Amniotic stem cell (primary cell): ENCODE data around the gene LGALS1.
A peak's percentile ranks its signal among the peaks of the same experiment; 100 is the strongest.
"Not testable (repeated sequence)": the region's sequence is repeated elsewhere in the genome, so short reads cannot be mapped to it uniquely, and the experiment has no call there.

Experiments used
- DNase-seq: peaks from one replicate; lab custom pipeline; 2025; lab: John Stamatoyannopoulos, UW

Gene LGALS1

DNA sequence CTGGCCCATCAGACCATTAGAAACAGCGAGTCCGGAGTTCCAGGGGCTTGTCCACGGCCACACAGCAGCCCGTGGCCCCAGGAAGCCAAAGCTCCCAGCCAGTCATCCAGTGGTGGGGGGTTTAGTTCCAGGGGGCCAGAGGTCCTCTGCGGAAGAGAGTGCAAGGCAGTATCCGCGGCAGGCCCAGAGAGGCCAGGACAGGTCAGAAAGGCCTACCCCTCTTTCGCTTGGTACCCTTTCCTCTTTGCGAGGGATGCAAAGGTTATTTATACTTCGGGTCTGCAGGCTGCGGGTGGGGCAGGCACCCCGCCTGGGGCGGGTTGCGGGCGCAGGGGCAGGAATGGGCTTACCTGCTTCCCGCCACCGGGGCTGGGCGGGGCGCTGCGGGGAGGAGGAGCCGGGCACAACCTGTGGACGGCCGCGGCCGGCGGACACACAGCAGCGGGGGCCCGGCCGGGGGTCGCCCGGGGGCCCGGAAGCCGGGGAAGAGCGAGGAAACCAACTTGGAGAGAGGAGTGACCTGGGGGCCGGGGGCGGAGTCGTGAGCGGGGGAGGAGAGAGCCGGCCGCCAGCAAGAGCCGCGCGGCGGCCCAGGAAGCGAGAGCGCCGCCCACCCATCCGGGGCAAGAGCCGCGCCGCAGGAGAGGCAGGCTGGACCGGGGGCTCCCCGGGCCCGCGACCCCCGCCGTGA, 36.2 kb upstream of the LGALS1 start, which contains the start of gene SH3BP1:
TSS of gene SH3BP1 (plus strand) at position 600 of the 691 bp plus-strand sequence. CDS start 119 bp downstream, outside the sequence.
- DNase-seq: no peak

DNA sequence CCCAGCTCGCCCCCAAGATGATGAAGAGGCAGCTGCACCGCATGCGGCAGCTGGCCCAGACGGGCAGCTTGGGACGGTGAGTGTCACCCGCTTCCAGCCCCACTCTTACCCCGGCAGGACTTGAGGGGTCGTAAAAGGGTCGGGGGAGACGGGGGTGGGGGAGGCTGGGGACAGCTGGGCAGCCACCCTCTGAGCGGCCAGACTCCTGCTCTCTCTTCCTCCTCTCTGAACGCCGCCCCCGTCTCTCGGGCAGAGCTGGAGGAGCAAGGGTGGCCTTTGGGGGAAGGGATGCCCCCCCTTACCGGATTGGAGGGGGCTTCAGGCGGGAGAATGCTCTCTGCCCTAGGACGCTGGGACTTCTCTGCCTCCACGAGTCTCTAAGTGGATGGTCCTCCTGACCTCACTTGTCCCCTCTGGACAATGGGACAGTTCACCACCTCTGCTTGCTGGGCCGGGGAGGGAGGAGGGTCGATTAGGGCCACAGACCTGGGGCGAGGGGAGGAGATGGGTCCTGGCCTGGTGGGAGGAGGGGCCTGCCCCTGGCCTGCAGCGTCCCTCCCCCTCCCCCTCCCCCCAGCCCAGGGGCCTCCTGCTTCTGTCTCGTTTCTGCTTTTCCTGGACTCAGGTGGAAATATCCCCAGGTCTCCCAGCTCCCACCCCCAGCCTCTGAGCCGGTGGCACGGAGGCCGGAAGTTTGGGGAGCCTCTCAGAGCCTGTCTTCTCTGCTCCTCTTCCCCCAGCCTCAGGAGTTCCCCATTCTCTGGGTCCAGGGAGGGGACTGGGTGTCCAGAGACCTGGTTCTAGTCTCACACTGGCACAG, 35.5 kb upstream of the LGALS1 start:
- no peak for DNase-seq

DNA sequence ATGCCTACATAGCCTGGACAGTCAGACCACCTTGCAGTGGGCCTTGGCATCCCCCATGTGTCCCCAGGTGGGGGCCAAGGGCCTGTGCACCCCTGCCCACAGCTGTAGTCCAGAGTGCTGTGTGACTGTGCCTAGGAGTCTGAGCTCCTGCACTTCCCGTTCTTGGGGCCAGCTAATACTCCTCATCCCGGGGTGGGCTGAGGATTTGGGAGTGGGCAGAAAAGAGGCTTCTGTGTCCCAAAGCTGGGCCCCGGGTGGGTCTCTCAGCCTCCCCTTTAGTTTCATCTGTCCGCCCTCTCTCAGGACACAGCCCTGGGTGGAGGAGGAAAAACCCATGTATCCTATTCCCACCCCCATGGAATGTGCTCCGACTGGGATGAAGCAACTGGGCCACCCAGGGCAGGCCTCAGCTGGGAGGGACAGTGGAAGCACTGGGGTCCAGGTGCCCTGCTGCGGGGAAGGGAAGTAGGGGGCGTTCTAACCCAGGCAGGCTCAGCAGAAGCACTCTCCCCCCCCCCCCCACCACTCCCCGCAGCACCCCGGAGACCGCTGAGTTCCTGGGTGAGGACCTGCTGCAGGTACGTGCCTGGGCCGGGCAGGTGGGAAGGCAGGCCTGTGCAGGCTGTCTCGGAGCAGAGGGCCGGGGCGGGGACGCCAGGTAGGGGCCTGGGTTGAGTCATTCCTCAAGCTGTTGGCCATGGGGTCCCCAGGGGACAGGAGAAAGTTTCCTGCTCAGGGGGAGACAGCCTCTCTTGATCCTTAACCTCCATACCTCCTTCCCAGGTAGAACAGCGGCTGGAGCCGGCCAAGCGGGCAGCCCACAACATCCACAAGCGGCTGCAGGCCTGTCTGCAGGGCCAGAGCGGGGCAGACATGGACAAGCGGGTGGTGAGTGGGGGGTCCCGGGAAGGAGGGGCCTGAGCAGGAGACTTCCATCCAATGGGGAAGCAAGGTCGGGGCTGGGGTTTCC, 34.6 kb upstream of the LGALS1 start:
- no peak for DNase-seq

DNA sequence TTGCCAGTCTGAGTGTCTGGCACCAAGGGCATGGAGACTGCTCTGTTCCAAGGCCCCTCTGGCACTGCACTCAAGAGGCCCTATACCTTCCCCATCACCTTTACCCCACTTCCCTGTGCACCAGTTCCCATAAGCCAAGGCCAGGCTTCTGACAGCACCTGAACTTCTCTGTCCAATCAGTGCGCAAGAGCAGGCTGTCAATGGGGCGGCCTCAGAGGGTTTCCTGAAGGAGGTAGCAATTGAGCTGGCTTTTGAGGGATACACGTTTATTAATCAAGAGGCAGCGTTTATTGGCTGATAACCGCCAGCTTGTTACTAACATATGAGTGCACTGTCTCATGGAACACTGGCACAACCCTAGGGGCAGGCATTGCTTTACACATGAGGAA, 33.9 kb upstream of the LGALS1 start:
- DNase-seq: no peak

DNA sequence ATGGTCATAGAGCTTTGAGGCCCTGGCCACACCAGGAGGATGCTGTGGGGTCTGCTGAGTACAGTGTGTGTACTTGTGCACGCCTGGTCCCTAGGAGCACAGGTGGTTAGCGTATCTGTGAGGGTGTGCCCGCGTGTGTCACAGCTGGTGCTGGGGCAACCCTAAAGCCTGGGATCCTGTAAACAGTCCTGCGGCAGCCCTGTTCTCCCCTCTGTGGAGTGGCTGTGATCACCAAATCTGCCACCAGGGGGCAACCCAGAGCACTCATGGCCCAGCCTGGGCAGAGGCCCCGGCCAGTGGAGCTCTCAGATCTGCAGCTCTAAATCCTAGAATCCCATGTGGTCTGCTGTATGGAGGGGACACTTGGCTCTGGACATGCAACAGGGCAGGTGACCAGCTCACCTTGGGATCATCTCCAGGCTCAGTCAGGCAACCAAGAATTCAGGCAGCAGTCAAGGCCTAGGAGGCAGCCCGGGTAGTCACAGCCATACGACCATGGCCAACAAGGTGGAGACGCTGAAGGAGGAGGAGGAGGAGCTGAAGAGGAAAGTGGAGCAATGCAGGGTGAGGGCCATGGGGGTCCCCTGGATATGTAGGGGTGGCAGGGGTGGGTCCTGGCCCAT, 32.1 kb upstream of the LGALS1 start:
- DNase-seq: peak; percentile 15

DNA sequence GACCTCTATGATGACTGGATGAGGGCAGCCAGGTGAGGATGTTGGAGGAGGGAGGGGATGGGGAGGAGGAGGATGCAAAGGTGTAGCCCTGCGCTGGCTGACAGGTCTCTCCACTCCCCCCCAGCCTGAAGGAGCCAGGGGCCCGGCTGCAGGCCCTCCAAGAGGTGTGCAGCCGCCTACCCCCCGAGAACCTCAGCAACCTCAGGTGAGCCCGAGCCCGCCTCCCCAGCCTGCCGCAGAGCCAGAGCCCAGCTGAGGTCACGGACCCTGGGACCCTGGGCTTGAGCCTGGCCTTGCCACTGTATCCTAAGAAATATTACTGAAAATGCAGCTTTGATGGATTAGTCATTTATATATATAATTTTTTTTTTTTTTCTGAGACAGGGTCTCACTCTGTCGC, 28.1 kb upstream of the LGALS1 start:
- no peak for DNase-seq

DNA sequence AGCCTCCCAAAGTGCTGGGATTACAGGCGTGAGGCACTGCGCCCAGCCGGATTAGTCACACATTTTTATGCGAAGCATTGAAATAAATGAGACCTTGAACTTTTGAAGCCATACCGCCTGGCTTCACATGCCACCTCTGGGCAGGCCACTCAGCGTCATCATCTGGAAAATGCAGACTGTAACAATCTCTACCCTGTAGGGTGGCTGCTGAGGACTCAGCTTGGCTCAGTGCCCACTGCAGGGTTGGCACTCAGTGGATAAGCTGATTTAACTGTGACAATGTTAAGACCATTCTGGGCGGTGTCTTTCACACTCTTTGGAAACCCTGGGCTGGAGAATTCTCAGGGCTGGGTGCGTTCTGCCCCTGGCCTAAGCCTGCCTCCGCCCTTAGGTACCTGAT, 27.5 kb upstream of the LGALS1 start:
- no peak for DNase-seq

DNA sequence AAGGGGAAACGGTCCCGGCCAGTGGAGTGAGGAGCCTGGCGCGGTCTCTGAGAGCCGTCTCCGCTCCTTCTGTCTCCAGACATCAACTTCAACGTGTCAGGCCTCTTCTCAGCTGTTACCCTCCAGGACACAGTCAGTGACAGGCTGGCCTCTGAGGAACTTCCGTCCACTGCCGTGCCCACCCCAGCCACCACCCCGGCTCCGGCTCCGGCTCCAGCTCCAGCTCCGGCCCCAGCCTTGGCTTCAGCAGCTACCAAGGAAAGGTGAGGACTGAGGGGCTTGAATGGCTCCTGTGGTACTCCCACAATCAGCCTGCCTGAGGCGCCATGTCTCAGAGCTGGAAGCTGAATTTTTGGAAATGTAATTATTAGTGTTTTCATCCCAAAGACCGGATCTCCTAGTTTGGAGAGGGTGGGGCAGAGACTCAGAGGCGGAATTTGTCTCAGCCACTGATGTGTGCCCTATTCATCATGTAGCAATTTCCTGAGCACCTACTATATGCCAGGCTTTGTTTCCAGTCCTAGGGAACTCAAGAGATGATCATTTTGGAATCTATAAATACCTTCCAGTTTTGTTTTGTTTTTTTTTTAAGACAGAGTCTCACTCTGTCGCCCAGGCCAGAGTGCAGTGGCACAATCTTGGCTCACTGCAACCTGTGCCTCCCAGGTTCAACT, 24.8 kb upstream of the LGALS1 start:
- DNase-seq: no peak

DNA sequence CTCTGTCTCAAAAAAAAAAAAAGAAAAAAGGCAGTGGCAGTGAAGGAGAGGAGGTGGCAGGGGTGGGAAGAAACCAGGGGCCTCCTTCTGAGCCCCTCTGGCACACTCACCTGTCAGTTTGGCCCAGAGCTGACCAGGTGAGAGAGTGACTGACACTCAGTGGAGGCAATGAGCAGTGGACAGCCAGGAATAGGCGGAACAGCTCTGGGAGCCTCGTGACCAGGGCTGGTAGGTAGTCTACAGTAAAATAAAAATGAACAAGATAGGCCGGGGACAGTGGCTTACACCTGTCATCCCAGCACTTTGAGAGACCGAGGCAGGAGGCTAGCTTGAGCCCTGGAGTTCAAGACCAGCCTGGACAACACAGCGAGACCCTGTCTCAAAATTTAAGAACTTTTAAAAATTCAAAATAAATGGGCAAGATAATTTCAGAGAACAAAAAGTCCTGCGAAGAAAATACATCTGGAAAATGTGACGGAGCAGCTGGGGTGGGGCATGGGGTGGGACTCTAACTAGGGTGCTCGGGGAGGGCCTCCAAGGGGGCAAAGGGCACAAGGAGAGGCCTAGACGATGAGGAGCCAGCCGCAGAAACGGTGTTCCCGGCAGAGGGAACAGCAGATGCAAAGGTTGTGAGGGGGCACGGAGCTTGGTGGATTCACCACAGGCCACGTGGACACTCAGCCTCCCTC, 20.7 kb upstream of the LGALS1 start:
- no peak for DNase-seq

DNA sequence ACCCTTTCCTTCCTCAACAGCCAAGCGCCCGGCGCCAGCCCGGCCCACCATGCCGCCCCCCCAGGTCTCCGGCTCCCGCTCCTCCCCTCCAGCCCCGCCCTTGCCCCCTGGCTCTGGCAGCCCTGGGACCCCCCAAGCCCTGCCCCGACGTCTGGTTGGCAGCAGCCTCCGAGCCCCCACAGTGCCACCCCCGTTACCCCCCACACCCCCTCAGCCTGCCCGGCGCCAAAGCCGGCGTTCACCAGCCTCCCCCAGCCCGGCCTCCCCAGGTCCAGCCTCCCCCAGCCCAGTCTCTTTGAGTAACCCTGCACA, 20.2 kb upstream of the LGALS1 start:
- DNase-seq: no peak

DNA sequence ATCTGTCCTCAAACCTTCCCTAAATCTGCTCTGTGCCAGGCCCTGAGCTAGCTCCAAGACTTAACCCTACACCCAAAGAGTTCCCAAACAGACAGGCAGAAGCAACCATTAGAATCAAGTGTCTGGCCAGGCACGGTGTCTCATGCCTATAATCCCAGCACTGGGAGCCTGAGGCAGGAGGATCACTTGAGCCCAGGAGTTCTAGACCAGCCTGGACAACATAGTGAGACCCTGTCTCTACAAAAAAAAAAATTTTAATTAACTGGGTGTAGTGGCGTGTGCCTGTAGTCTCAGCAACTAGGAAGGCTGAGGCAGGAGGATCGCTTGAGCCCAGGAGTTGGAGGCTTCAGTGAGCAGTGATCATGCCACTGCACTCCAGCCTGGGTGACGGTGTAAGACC, 18.9 kb upstream of the LGALS1 start:
- DNase-seq: not testable (repeated sequence)

DNA sequence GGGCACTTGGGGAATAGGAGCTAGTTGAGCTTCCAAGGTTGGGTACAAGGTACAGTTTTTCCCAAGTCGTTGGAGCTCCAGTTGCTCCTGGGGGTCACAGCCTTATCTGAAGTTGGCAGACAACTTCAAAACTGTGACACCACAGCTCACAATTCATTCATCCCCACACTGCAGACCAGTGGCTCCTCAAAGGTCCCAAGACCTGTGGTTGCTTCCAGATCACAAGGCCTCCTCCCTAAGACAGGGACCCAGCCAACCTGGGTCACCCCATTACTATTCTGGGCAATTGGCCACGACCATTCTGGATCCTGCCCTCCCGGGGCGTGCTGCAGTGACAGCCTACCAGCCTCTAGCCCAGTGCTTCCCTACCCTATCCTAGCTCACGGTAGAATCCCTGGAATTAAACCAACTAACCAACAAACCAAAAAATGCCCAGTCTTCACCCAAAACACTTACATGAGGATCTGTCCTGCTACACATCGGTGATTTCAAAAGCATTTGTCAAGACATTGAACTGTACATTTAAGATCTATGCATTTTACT, 17.8 kb upstream of the LGALS1 start:
- DNase-seq: no peak

DNA sequence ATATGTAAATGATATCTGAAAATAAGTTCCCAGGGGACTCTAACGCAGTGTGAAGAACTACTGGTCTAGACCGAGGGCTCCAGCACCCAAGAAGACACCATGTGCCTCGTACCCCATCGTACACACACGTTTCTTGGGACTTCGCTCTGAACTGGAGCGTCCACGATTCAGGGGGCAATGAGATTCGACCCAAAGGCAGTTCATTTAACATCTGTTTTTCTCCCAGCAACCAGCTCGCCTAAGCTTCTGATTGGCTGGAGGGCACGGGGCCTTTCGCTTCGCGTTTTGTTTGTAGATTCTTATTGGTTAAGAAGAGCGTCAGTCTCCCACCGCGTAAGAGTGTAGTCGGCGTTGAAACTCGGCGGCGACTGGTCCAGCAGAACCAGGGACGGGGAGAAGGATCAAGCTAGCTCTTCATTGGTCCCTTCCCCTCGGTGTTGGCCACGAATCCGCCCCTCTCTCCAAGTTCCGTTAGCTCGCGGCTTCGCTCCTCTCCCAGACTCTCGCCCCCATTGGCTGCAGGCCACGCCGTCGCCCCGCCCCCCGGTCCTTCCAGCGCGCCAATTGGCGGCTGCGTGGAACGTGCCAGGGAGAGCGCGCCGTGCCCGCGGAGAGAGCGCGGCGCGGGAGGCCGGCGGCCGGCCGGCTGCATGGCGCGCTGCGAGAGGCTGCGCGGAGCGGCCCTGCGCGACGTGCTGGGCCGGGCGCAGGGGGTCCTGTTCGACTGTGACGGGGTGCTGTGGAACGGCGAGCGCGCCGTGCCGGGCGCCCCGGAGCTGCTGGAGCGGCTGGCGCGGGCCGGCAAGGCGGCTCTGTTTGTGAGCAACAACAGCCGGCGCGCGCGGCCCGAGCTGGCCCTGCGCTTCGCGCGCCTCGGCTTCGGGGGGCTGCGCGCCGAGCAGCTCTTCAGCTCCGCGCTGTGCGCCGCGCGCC, 17.0 kb upstream of the LGALS1 start, which contains the start of gene PDXP:
TSS of gene PDXP (plus strand) at position 591 of the 933 bp plus-strand sequence. CDS start at position 651, 60 bp downstream.
- DNase-seq: peak; percentile 99

DNA sequence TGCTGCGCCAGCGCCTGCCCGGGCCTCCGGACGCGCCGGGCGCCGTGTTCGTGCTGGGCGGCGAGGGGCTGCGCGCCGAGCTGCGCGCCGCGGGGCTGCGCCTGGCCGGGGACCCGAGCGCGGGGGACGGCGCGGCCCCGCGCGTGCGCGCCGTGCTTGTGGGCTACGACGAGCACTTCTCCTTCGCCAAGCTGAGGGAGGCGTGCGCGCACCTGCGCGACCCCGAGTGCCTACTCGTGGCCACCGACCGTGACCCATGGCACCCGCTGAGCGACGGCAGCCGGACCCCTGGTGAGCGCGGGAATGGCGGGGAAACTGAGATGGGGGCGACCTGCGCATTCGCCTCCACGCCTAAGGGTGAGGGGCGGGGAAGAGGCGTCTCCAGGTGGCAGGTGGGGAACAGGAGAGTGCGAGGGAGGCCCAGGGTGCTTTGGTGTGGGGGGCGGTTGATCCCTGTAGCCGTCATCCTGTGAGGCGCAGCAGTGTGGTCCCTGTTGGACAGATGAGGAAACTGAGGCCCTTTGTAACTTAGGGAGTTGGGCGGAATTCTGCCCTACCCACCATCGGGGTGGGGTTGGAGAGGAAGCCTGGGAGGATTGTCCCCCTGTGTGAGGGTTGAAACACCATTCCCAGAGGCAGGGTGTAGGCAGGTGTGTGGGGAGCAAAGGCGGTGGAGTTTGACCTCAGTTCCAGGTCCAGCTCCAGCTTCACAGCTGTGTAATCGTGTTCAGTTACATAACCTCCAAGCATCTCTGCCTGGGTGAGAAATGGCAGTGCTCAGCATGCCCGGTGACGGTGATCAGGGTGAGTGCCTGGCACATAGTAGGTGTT, 16.2 kb upstream of the LGALS1 start:
- DNase-seq: no peak

DNA sequence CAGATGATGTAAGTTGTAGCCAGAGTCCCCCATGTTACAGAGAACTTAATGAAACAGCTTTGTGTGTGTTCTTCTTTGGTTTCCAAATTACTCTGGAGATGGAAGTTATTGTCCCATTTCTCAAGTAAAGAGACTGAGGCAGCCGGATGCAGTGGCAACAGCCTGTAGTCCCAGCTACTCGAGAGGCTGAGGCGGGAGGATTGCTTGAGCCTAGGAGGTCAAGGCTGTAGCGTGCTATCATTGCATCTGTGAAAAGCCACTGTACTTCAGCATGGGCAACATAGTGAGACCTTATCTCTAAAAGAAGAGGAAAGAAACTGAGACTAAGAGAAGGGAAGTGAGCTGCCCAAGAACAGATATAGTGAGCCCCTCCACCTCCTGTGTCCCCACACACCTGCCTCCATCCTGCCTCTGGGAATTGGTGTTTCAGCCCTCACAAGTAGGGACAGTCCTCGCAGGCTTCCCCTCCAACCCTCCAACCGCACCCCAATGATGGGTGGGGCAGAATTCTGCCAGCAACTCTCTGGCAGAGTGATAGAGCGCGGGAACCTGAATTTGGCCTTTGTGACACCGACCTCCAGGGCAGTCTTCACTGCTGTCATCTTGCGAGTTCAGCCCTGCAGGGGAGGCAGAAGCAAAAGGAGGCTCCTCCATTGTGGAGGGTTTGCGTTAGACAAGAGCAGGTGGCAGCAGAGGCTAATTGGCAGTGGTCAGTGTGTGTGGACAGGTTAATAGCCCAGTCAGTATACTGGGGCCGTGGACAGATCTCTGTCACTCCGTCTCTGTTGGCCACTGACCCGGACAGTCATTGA, 15.3 kb upstream of the LGALS1 start:
- no peak for DNase-seq

DNA sequence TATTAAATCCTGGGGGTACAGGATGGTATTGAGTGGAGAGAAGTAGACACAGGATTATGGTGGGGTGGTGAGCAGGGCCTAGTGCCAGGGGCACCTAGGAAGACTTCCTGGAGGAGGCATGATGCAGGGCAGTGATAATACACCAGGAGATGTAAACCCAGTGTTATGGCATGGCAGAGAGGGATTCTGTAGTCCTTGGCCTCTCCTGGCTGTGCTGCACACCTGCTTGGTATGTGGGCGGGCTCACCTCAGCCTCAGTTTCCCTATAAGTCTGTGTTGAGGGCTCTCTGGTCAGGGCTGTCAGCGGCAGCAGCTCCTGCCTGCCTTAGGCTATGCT, 14.8 kb upstream of the LGALS1 start:
- no peak for DNase-seq

DNA sequence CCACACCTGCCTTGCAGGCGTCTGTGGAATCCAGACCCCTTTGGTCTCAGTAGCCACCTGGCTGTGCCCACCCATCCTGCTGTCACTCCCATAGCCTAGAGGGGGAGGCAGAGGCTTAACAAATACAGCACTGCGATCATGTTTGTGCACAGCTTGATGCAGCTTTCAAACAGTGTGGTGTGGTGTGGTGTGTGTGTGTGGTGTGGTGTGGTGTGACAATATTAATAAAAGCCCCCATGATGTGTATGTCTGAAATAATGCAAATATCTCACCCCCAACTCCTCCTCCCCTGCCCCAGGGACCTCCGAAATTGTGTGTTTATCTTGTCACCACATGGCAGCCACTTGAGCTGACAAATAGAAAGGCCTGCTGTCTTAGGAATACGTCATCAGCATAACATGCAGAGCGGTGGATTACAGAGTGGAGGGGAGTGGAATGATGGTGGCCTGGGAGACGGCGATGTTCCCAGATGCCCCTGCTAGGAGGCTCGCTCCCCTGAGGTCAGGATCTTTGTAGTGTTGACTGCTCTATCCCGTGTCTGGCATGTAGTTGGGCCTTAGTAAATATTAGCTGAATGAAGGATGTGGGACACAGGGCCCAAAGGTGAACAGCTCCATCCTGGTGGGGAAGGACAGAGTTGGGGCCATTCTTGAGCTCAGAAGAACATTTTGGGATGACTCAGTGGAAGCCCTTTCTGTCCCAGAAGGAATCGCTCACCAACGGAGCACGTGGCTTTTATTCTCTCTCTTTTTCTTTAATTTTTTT, 14.1 kb upstream of the LGALS1 start:
- peak; percentile 61 for DNase-seq
